H1 (cell line): ENCODE measurements around the gene GPATCH4. TPM values are rescaled to one million over a fixed set of nuclear protein-coding genes. Genes with fewer than 3 reads are reported as not detected.

Experiments
- CTCF ChIA-PET: fragments of 300-600 bp; sonication (Branson Sonifier 250); formaldehyde crosslinking; loops from one replicate; lab custom pipeline; 2021; ENCODE audit not compliant: partially characterized antibody; lab: Charles Lee
- POLR2A ChIA-PET: fragments of 300-600 bp; sonication (Branson Sonifier 250); formaldehyde crosslinking; loops from one replicate; lab custom pipeline; 2021; ENCODE audit warnings: inconsistent platforms; ENCODE audit not compliant: partially characterized antibody; lab: Charles Lee
- DNase-seq, 2 experiments: peaks; one replicate each; pipeline versions ENCODE4 v3.0.0 to v3.0.0-alpha.2; 2010 to 2022; ENCODE audit warnings: low spot score in 2 of 2, low read depth in 1 of 2, mixed read lengths in 1 of 2
- FAIRE-seq: peaks from 2 replicates; lab custom pipeline; 2011; peaks lifted over from hg19 to GRCh38; lab: Jason Lieb, UNC
- H2AFZ ChIP-seq: 2 replicates; pipeline ENCODE4 v1.8.1; 2012; ENCODE audit warnings: low read length, inconsistent platforms
- H2AK5ac ChIP-seq: 2 replicates; pipeline ENCODE4 v1.6.1; 2013; ENCODE audit warnings: low read depth, low read length
- H2BK120ac ChIP-seq: replicated peaks from 2 replicates; pipeline ENCODE3; 2013; ENCODE audit warnings: low read depth, low read length, inconsistent platforms
- H2BK12ac ChIP-seq: 2 replicates; pipeline ENCODE4 v1.6.1; 2013; ENCODE audit warnings: low read depth, low read length
- H2BK15ac ChIP-seq: 2 replicates; pipeline ENCODE4 v1.6.1; 2013; ENCODE audit warnings: low read length
- H2BK20ac ChIP-seq: 2 replicates; pipeline ENCODE4 v1.6.1; 2013; ENCODE audit warnings: low read length
- H2BK5ac ChIP-seq: 2 replicates; pipeline ENCODE4 v1.6.1; 2013; ENCODE audit warnings: low read depth, low read length
- H3K14ac ChIP-seq: 2 replicates; pipeline ENCODE4 v1.6.1; 2013; ENCODE audit warnings: inconsistent platforms; ENCODE audit not compliant: insufficient read length
- H3K18ac ChIP-seq: 2 replicates; pipeline ENCODE4 v1.6.1; 2013; ENCODE audit warnings: low read length; ENCODE audit errors: extremely low read depth
- H3K23ac ChIP-seq: 2 replicates; pipeline ENCODE4 v1.6.1; 2013; ENCODE audit warnings: inconsistent platforms; ENCODE audit not compliant: insufficient read length
- H3K23me2 ChIP-seq: 2 replicates; pipeline ENCODE4 v1.6.1; 2013; ENCODE audit warnings: low read depth, low read length
- H3K27ac ChIP-seq: 2 replicates; pipeline ENCODE4 v1.6.1; 2011; ENCODE audit warnings: low read depth, low read length, inconsistent platforms
- H3K27me3 ChIP-seq, 4 experiments: replicated peaks in 1 of 4; 1 replicate in 1 of 4; 2 replicates in 3 of 4; pipeline versions ENCODE4 v1.6.1 to v1.8.1; 2011 to 2013; ENCODE audit warnings: low read length in 3 of 4, mild to moderate bottlenecking in 3 of 4, inconsistent platforms in 2 of 4, mixed read lengths in 2 of 4, moderate library complexity in 1 of 4; ENCODE audit not compliant: control insufficient read depth in 3 of 4, insufficient read depth in 3 of 4; ENCODE audit errors: extremely low read depth in 1 of 4
- H3K36me3 ChIP-seq, 4 experiments: 2 replicates each; pipeline versions ENCODE4 v1.6.1 to v1.8.1; 2011 to 2013; ENCODE audit warnings: mild to moderate bottlenecking in 4 of 4, low read length in 3 of 4, moderate library complexity in 2 of 4, control low read depth in 1 of 4, inconsistent platforms in 1 of 4; ENCODE audit not compliant: insufficient read depth in 4 of 4, control insufficient read depth in 2 of 4
- H3K4ac ChIP-seq: replicated peaks from 2 replicates; pipeline ENCODE3; 2013; ENCODE audit warnings: low read length, low read depth, mixed read lengths, inconsistent platforms; ENCODE audit not compliant: insufficient read length
- H3K4me1 ChIP-seq, 4 experiments: replicated peaks in 1 of 4; 1 replicate in 1 of 4; 2 replicates in 3 of 4; pipeline versions ENCODE4 v1.6.1 to v1.8.1; 2011 to 2013; ENCODE audit warnings: low read length in 3 of 4, inconsistent platforms in 2 of 4, mixed read lengths in 1 of 4; ENCODE audit not compliant: insufficient read depth in 4 of 4, control insufficient read depth in 3 of 4
- H3K4me2 ChIP-seq, 2 experiments: 2 replicates each; pipeline versions ENCODE4 v1.6.1 to v1.8.1; 2011 to 2013; ENCODE audit warnings: low read depth in 2 of 2, low read length in 2 of 2, control low read depth in 1 of 2, inconsistent platforms in 1 of 2, mild to moderate bottlenecking in 1 of 2; ENCODE audit not compliant: insufficient read depth in 1 of 2
- H3K4me3 ChIP-seq, 4 experiments: fragments of 200-600, 300-600 bp in 1 of 4; sonication (generic), shearing (Covaris generic), sonication (Bioruptor Twin) in 1 of 4; 2 replicates each; pipeline versions ENCODE4 v1.5.1 to v1.8.1; 2011 to 2016; ENCODE audit warnings: low read length in 4 of 4, low read depth in 3 of 4, control low read depth in 2 of 4, inconsistent platforms in 2 of 4, mild to moderate bottlenecking in 2 of 4, mixed read lengths in 1 of 4, moderate library complexity in 1 of 4; ENCODE audit not compliant: insufficient read depth in 2 of 4; ENCODE audit errors: extremely low read depth in 1 of 4
- H3K56ac ChIP-seq: replicated peaks from 2 replicates; pipeline ENCODE3; 2013; ENCODE audit warnings: low read depth, mild to moderate bottlenecking, mixed read lengths, low read length, inconsistent platforms; ENCODE audit not compliant: insufficient read length
- H3K79me1 ChIP-seq: 2 replicates; pipeline ENCODE4 v1.6.1; 2013; ENCODE audit warnings: low read depth, low read length, control low read depth
- H3K79me2 ChIP-seq, 2 experiments: 2 replicates each; pipeline versions ENCODE4 v1.6.1 to v1.8.1; 2012 to 2013; ENCODE audit warnings: low read length in 2 of 2, mild to moderate bottlenecking in 2 of 2, inconsistent platforms in 1 of 2; ENCODE audit not compliant: insufficient read depth in 2 of 2, control insufficient read depth in 1 of 2
- H3K9ac ChIP-seq, 4 experiments: replicated peaks in 1 of 4; 1 replicate in 1 of 4; 2 replicates in 3 of 4; pipeline versions ENCODE4 v1.6.1 to v1.8.1; 2011 to 2013; ENCODE audit warnings: low read depth in 3 of 4, low read length in 3 of 4, control low read depth in 2 of 4, mild to moderate bottlenecking in 2 of 4, moderate library complexity in 2 of 4, inconsistent platforms in 1 of 4; ENCODE audit errors: extremely low read depth in 1 of 4
- H3K9me3 ChIP-seq, 2 experiments: 2 replicates each; pipeline versions ENCODE4 v1.6.1 to v1.8.1; 2012 to 2013; ENCODE audit warnings: mild to moderate bottlenecking in 2 of 2, moderate library complexity in 2 of 2, control low read depth in 1 of 2, inconsistent platforms in 1 of 2, low read depth in 1 of 2, low read length in 1 of 2, mixed read lengths in 1 of 2; ENCODE audit not compliant: insufficient read depth in 2 of 2
- H4K20me1 ChIP-seq, 2 experiments: replicated peaks in 1 of 2; 2 replicates each; pipeline versions ENCODE3 to v1.8.1; 2011 to 2013; ENCODE audit warnings: inconsistent platforms in 2 of 2, low read length in 2 of 2, mild to moderate bottlenecking in 1 of 2; ENCODE audit not compliant: insufficient read depth in 2 of 2, control insufficient read depth in 1 of 2
- H4K5ac ChIP-seq: 2 replicates; pipeline ENCODE4 v1.6.1; 2013; ENCODE audit warnings: low read length, low read depth, mixed read lengths, inconsistent platforms; ENCODE audit not compliant: insufficient read length
- H4K8ac ChIP-seq: 2 replicates; pipeline ENCODE4 v1.8.0; 2013; ENCODE audit warnings: mild to moderate bottlenecking, moderate library complexity, low read length, inconsistent platforms; ENCODE audit not compliant: insufficient read depth; ENCODE audit errors: extremely low read depth
- H4K91ac ChIP-seq: replicated peaks from 2 replicates; pipeline ENCODE3; 2013; ENCODE audit warnings: low read length, mixed read lengths, inconsistent platforms; ENCODE audit not compliant: insufficient read length
- MAFK ChIP-seq: IDR thresholded peaks from 2 replicates; pipeline ENCODE4 v1.6.1; 2012; ENCODE audit warnings: low read depth, mild to moderate bottlenecking, improper control_type of control experiment, low read length
- RBBP5 ChIP-seq: IDR thresholded peaks from 2 replicates; pipeline ENCODE4 v1.7.1; 2012; ENCODE audit warnings: low read depth, mild to moderate bottlenecking, inconsistent platforms, low read length, moderate library complexity, borderline replicate concordance
- WGBS, 2 experiments: shearing (Covaris generic) in 1 of 2; methylation state at CpG; one replicate each; pipeline versions ENCODE4 v1.1.6 to v1.1.7; 2013 to 2015; ENCODE audit warnings: low lambda C conversion rate in 2 of 2, mixed read lengths in 2 of 2, inconsistent platforms in 1 of 2, low coverage in 1 of 2, missing lambda C conversion rate in 1 of 2; ENCODE audit not compliant: insufficient replicate concordance in 2 of 2, insufficient coverage in 1 of 2, insufficient read length in 1 of 2; ENCODE audit errors: extremely low coverage in 1 of 2, missing lambda C conversion rate in 1 of 2; 5-methylcytosine and 5-hydroxymethylcytosine counted together
- polyA plus RNA-seq, 7 experiments: library from polyadenylated mRNA; depleted of rRNA in 3 of 7; stranded (reverse) in 5 of 7; unstranded in 2 of 7; fragments of >200 nt in 5 of 7; fragments of 200-250 nt in 2 of 7; gene quantifications; 1 replicate in 5 of 7; 2 replicates in 1 of 7; 4 replicates in 1 of 7; pipeline versions ENCODE4 v1.2.1 to v1.2.3, GENCODE V29; 2011 to 2013; ENCODE audit warnings: missing spikeins in 2 of 7, mixed read lengths in 2 of 7
- total RNA-seq: library from RNA; stranded (reverse); fragmentation: NEBNext Ultra II Directional; extraction: Animal tissue kit (Norgen Biotek cat#: 25700); gene quantifications from 2 replicates; pipeline ENCODE4 v1.2.1, GENCODE V29; 2021

Gene GPATCH4
- total and polyA plus RNA-seq, 2 of the 8 experiments (the other 6 are each of a cell fraction or from before 2014, with no cell fraction given), result 20.5 to 47.9 TPM

DNA sequence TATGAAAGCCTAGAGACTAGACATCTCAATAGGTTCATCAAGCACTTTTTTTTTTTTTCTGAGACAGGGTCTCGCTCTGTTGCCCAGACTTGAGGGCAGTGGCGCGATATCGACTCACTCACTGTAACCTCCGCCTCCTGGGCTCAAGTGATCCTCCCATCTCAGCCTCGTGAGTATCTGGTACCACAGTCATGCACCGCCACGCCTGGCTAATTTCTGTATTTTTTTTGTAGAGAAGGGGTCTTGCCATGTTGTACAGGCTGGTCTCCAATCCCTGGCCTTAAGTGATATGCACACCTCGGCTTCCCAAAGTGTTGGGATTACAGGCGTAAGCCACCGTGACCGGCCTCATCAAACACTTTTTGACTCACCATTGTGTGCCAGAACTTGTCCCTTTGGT lies 613 bp upstream of the GPATCH4 start:
- peak overlapping the region; percentile 13 for H4K5ac ChIP-seq
- H3K79me1 ChIP-seq, result peaks cover 2% of the 10 kb centered on the region; the same call in 1 of the 2 replicates
- no peak overlapping the region for H3K4ac ChIP-seq
- WGBS, 2 experiments, result 92% methylated on average over 12 of the region's 12 CpGs; no CpG with 5 or more reads in 1 of the 2 experiments
- peaks cover 0 to 1% of the 10 kb centered on the region in 2 experiments for H4K20me1 ChIP-seq
- H3K27me3 ChIP-seq, result no peaks in the 10 kb centered on the region
- H3K4me2 ChIP-seq, result peak overlapping the region; percentile 55 to 73
- no peaks in the 10 kb centered on the region for H3K9me3 ChIP-seq
- DNase-seq (no peak), FAIRE-seq (no peak)
- ChIA-PET POLR2A (interaction anchor here (0.6 to 6.6 kb wide), 13 partner anchors 9 to 165 kb away, joined by 3 to 66 read pairs (median 3); partner anchors contain the start of genes NAXE and PRCC), CTCF (interaction anchor here (0.6 to 5.7 kb wide), 23 partner anchors 9 to 1037 kb away, joined by 3 to 45 read pairs (median 4); partner anchors contain the start of genes HAPLN2, IQGAP3, NAXE and NES)
- H3K36me3 ChIP-seq, result peaks cover 9 to 20% (median 19%) of the 10 kb centered on the region in 4 experiments
- no peak overlapping the region for H2BK12ac ChIP-seq
- H2BK120ac ChIP-seq, result no peak overlapping the region
- H3K18ac ChIP-seq, result no peak overlapping the region
- H2AFZ ChIP-seq, result peak overlapping the region; percentile 91
- H3K4me1 ChIP-seq, result peaks cover 0 to 8% (median 3%) of the 10 kb centered on the region in 4 experiments; a peak in 5 of 7 replicates
- H2BK5ac ChIP-seq, result peak overlapping the region; percentile 12; the same call in 1 of the 2 replicates
- H2BK20ac ChIP-seq, result no peak overlapping the region
- H3K9ac ChIP-seq, result peak overlapping the region in 3 of 4 experiments; percentile 60 to 84 (median 84); a peak in 6 of 7 replicates
- no peak overlapping the region for H2BK15ac ChIP-seq
- H3K14ac ChIP-seq, result no peak overlapping the region
- peak overlapping the region; percentile 86 to 97 (median 91) for H3K4me3 ChIP-seq
- H3K23me2 ChIP-seq, result peaks cover 5% of the 10 kb centered on the region; the same call in 1 of the 2 replicates
- H4K8ac ChIP-seq, result no peak overlapping the region
- H3K56ac ChIP-seq, result no peak overlapping the region
- peaks cover 3 to 19% of the 10 kb centered on the region in 2 experiments for H3K79me2 ChIP-seq
- peak overlapping the region; percentile 62 for H4K91ac ChIP-seq
- TF ChIP-seq RBBP5 (no peak; the same call in 1 of the 2 replicates), MAFK (no peak)
- H3K27ac ChIP-seq, result 0 out of 2 replicates have a peak overlapping the region, but pooled peaks have one; percentile 73
- H3K23ac ChIP-seq, result no peak overlapping the region
- 0 out of 2 replicates have a peak overlapping the region, but pooled peaks have one; percentile 45 for H2AK5ac ChIP-seq
